ENCODE data around the gene CFAP210. TPM values are rescaled to one million over a fixed set of nuclear protein-coding genes. Genes with fewer than 3 reads are reported as not detected.

The CFAP210 gene
- total RNA-seq, 1 experiment from 2014 or later: 0.20 TPM

DNA sequence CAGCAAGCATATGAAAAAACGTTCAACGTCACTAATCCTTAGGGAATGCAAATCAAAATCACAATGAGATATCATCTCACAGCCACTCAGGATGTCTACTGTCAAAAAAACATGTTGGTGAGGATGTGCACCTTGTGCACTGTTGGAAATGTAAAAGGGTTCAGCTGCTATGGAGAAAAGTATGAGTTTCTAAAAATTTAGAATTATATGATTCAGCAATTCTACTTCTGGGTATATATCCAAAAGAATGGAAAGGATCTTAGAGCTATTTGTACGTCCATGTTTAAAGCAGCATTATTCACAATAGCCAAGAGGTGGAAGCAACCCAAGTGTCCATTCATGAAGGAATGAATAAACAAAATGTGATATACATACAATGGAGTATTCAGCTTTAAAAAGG is 50.0 kb downstream of the CFAP210 start:
- no peak for DNase-seq (ENCODE audit: low spot score)
- no peaks in the 10 kb centered on the region for H3K27me3 Mint-ChIP-seq (ENCODE audit: low read depth)
- POLR2A ChIA-PET: no interaction called here
- CTCF ChIA-PET: no interaction called here
- TF ChIP-seq, protein P1, sequence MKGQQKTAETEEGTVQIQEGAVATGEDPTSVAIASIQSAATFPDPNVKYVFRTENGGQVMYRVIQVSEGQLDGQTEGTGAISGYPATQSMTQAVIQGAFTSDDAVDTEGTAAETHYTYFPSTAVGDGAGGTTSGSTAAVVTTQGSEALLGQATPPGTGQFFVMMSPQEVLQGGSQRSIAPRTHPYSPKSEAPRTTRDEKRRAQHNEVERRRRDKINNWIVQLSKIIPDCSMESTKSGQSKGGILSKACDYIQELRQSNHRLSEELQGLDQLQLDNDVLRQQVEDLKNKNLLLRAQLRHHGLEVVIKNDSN (CRISPR knock-in tag; IDR thresholded peaks at IDR 0.05): no peak
- TF ChIP-seq RELA (CRISPR knock-in tag; IDR thresholded peaks at IDR 0.05; ENCODE audit: borderline replicate concordance) (no peak), NR1H2 (CRISPR knock-in tag; IDR thresholded peaks at IDR 0.05) (no peak), ATF2 (CRISPR knock-in tag; IDR thresholded peaks at IDR 0.05; ENCODE audit: borderline replicate concordance, low read depth) (no peak), PRRX2 (CRISPR knock-in tag; IDR thresholded peaks at IDR 0.05) (no peak), ZNF512 (CRISPR knock-in tag; IDR thresholded peaks at IDR 0.05; ENCODE audit: borderline replicate concordance) (no peak), RORB (CRISPR knock-in tag; IDR thresholded peaks at IDR 0.05) (no peak), FOXK1 (CRISPR knock-in tag; IDR thresholded peaks at IDR 0.05) (no peak), ARID4B (CRISPR knock-in tag; IDR thresholded peaks at IDR 0.05; ENCODE audit: borderline replicate concordance) (no peak), TP53 (CRISPR knock-in tag; IDR thresholded peaks at IDR 0.05) (no peak), CREM (CRISPR knock-in tag; IDR thresholded peaks at IDR 0.05) (no peak), ZNF425 (CRISPR knock-in tag; conservative IDR thresholded peaks at IDR 0.05) (no peak), PRDM15 (CRISPR knock-in tag; IDR thresholded peaks at IDR 0.05) (no peak)
- TF ChIP-seq, protein P2, sequence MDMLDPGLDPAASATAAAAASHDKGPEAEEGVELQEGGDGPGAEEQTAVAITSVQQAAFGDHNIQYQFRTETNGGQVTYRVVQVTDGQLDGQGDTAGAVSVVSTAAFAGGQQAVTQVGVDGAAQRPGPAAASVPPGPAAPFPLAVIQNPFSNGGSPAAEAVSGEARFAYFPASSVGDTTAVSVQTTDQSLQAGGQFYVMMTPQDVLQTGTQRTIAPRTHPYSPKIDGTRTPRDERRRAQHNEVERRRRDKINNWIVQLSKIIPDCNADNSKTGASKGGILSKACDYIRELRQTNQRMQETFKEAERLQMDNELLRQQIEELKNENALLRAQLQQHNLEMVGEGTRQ (CRISPR knock-in tag; IDR thresholded peaks at IDR 0.05): no peak
- TF ChIP-seq, protein P3, sequence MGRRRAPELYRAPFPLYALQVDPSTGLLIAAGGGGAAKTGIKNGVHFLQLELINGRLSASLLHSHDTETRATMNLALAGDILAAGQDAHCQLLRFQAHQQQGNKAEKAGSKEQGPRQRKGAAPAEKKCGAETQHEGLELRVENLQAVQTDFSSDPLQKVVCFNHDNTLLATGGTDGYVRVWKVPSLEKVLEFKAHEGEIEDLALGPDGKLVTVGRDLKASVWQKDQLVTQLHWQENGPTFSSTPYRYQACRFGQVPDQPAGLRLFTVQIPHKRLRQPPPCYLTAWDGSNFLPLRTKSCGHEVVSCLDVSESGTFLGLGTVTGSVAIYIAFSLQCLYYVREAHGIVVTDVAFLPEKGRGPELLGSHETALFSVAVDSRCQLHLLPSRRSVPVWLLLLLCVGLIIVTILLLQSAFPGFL (CRISPR knock-in tag; IDR thresholded peaks at IDR 0.05; ENCODE audit: borderline replicate concordance): no peak
- no peaks in the 10 kb centered on the region for H3K36me3 Mint-ChIP-seq
- no peak overlapping the region for H3K27ac Mint-ChIP-seq
- no peak overlapping the region for H3K4me3 Mint-ChIP-seq
- ATAC-seq: no peak
- no peaks in the 10 kb centered on the region for H3K4me1 Mint-ChIP-seq
- H3K9me3 Mint-ChIP-seq: no peaks in the 10 kb centered on the region
